Fibroblast of lung (primary cell): ENCODE measurements around the gene GPR152. TPM values are rescaled to one million over a fixed set of nuclear protein-coding genes. Genes with fewer than 3 reads are reported as not detected.
"Not testable (repeated sequence)": the region's sequence is repeated elsewhere in the genome, so short reads cannot be mapped to it uniquely, and the experiment has no call there.

ENCODE experiments used
- DNase-seq, 2 donors: peaks; one replicate each; pipeline versions ENCODE4 v3.0.0 to v3.0.0-alpha.2; 2010; ENCODE audit warnings: low read depth in 2 of 2
- H2AFZ ChIP-seq: 2 replicates; pipeline ENCODE4 v1.5.1; 2012; ENCODE audit warnings: low read length, control low read depth, inconsistent platforms
- H3K27ac ChIP-seq: 2 replicates; pipeline ENCODE4 v1.5.1; 2011; ENCODE audit warnings: low read length, control low read depth; ENCODE audit not compliant: insufficient read depth
- H3K27me3 ChIP-seq: 2 replicates; pipeline ENCODE4 v1.5.1; 2011; ENCODE audit warnings: mild to moderate bottlenecking, low read length; ENCODE audit not compliant: control insufficient read depth, insufficient read depth
- H3K36me3 ChIP-seq: 2 replicates; pipeline ENCODE4 v1.5.1; 2011; ENCODE audit warnings: low read length; ENCODE audit not compliant: control insufficient read depth, insufficient read depth
- H3K4me1 ChIP-seq: 2 replicates; pipeline ENCODE4 v1.5.1; 2011; ENCODE audit warnings: low read length; ENCODE audit not compliant: control insufficient read depth, insufficient read depth; ENCODE audit errors: extremely low read depth
- H3K4me2 ChIP-seq: 2 replicates; pipeline ENCODE4 v1.5.1; 2011; ENCODE audit warnings: low read length, control low read depth; ENCODE audit not compliant: insufficient read depth; ENCODE audit errors: extremely low read depth
- H3K4me3 ChIP-seq, 4 experiments: fragments of 200-600 bp in 1 of 4; sonication (generic) in 1 of 4; replicated peaks in 1 of 4; 2 replicates each; pipeline ENCODE4 v1.5.1; 2011 to 2016; ENCODE audit warnings: low read length in 4 of 4, low read depth in 3 of 4, mild to moderate bottlenecking in 3 of 4, control low read depth in 2 of 4, inconsistent platforms in 1 of 4, mixed read lengths in 1 of 4; ENCODE audit not compliant: insufficient read depth in 1 of 4; ENCODE audit errors: control extremely low read depth in 1 of 4
- H3K79me2 ChIP-seq: 2 replicates; pipeline ENCODE4 v1.5.1; 2012; ENCODE audit warnings: mild to moderate bottlenecking, low read length, inconsistent platforms; ENCODE audit not compliant: control insufficient read depth, insufficient read depth
- H3K9ac ChIP-seq: 2 replicates; pipeline ENCODE4 v1.5.1; 2011; ENCODE audit warnings: mild to moderate bottlenecking, low read length, control low read depth; ENCODE audit not compliant: insufficient read depth
- H3K9me3 ChIP-seq: 2 replicates; pipeline ENCODE4 v1.5.1; 2012; ENCODE audit warnings: low read depth, low read length; ENCODE audit not compliant: control insufficient read depth, insufficient read depth
- H4K20me1 ChIP-seq: 2 replicates; pipeline ENCODE4 v1.5.1; 2011; ENCODE audit warnings: low read length; ENCODE audit not compliant: control insufficient read depth, insufficient read depth; ENCODE audit errors: extremely low read depth
- EZH2 ChIP-seq: IDR thresholded peaks from 2 replicates; pipeline ENCODE4 v1.5.1; 2012; ENCODE audit warnings: low read length, control low read depth, mild to moderate bottlenecking; ENCODE audit errors: missing control alignments
- polyA plus RNA-seq, 2 donors: library from polyadenylated mRNA; depleted of rRNA in 1 of 2; stranded (reverse) in 1 of 2; unstranded in 1 of 2; fragments of >200 nt; gene quantifications; 2 replicates each; pipeline ENCODE4 v1.2.1, GENCODE V29; 2011 to 2012; ENCODE audit warnings: missing spikeins in 1 of 2
- total RNA-seq: library from RNA; depleted of rRNA; stranded (reverse); fragments of >200 nt; gene quantifications from 2 replicates; pipeline ENCODE4 v1.2.1, GENCODE V29; 2014
- TF ChIP-seq, protein P1 (sequence below), 2 donors: IDR thresholded peaks in 1 of 2; conservative IDR thresholded peaks in 1 of 2; 1 replicate in 1 of 2; 2 replicates in 1 of 2; pipeline ENCODE4 v1.5.1; 2011 to 2012; ENCODE audit warnings: low read length in 2 of 2, control low read depth in 1 of 2, inconsistent platforms in 1 of 2, low read depth in 1 of 2, mild to moderate bottlenecking in 1 of 2

Gene GPR152
- total and polyA plus RNA-seq, 2 donors (not counting 1 experiment from before 2014, with no cell fraction given) = not detected

DNA sequence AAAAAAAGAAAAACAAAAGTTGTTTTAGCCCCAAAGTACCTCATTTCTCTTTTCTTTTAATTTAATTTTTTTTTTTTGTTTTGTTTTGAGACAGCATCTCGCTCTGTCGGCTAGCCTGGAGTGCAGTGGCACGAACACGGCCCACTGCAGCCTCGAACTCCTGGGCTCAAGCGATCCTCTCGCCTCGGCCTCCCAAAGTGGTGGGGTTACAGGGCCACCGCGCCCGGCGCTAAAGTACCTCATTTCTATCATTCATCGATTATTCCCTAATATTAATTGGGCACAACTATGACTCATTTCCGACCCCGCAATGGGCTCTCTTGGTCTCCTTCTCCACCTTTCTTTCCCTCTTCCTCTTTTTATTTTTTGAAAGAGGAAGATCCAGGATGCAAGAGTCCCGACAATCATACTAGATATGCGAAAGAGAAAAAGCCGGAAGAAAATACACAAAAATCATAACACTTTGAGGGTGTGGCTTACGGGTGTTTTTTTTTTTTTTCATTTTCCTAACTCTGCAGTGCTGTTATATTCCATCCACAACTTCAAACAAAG lies 29.8 kb upstream of the GPR152 start:
- H3K4me2 ChIP-seq = peak overlapping the region; percentile 88
- H3K4me1 ChIP-seq = peaks cover 7% of the 10 kb centered on the region
- H3K9me3 ChIP-seq = no peaks in the 10 kb centered on the region
- H3K27me3 ChIP-seq = no peaks in the 10 kb centered on the region
- TF ChIP-seq, protein P1, sequence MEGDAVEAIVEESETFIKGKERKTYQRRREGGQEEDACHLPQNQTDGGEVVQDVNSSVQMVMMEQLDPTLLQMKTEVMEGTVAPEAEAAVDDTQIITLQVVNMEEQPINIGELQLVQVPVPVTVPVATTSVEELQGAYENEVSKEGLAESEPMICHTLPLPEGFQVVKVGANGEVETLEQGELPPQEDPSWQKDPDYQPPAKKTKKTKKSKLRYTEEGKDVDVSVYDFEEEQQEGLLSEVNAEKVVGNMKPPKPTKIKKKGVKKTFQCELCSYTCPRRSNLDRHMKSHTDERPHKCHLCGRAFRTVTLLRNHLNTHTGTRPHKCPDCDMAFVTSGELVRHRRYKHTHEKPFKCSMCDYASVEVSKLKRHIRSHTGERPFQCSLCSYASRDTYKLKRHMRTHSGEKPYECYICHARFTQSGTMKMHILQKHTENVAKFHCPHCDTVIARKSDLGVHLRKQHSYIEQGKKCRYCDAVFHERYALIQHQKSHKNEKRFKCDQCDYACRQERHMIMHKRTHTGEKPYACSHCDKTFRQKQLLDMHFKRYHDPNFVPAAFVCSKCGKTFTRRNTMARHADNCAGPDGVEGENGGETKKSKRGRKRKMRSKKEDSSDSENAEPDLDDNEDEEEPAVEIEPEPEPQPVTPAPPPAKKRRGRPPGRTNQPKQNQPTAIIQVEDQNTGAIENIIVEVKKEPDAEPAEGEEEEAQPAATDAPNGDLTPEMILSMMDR (conservative IDR thresholded peaks at IDR 0.05 in 1 of 2, IDR thresholded peaks at IDR 0.05 in 1 of 2; ENCODE audit: low read depth in 1 of 2, low read length in 2 of 2) = no peak
- TF ChIP-seq EZH2 = no peak
- peak overlapping the region; percentile 85 for H2AFZ ChIP-seq
- no peaks in the 10 kb centered on the region for H4K20me1 ChIP-seq
- H3K4me3 ChIP-seq = peak overlapping the region; percentile 45 to 88 (median 72)
- H3K27ac ChIP-seq = peak overlapping the region; percentile 92
- peak overlapping the region; percentile 54 for H3K9ac ChIP-seq
- H3K36me3 ChIP-seq = peaks cover 2% of the 10 kb centered on the region
- no peak for DNase-seq
- no peaks in the 10 kb centered on the region for H3K79me2 ChIP-seq

DNA sequence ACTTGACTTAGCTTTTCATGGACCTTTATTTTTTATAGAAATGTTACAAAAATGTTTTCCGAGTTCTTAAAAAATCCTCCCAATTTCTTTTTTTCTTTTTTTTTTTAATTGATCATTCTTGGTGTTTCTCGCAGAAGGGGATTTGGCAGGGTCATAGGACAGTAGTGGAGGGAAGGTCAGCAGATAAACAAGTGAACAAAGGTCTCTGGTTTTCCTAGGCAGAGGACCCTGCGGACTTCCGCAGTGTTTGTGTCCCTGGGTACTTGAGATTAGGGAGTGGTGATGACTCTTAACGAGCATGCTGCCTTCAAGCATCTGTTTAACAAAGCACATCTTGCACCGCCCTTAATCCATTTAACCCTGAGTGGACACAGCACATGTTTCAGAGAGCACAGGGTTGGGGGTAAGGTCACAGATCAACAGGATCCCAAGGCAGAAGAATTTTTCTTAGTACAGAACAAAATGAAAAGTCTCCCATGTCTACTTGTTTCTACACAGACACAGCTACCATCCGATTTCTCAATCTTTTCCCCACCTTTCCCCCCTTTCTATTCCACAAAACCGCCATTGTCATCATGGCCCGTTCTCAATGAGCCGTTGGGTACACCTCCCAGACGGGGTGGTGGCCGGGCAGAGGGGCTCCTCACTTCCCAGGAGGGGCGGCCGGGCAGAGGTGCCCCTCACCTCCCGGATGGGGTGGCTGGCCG lies 25.0 kb upstream of the GPR152 start:
- not testable (repeated sequence) for H3K27ac ChIP-seq, H3K4me2 ChIP-seq, H3K4me1 ChIP-seq, H3K79me2 ChIP-seq, H3K4me3 ChIP-seq, H3K9me3 ChIP-seq, H3K27me3 ChIP-seq, H2AFZ ChIP-seq, H3K36me3 ChIP-seq, DNase-seq, H3K9ac ChIP-seq, H4K20me1 ChIP-seq

DNA sequence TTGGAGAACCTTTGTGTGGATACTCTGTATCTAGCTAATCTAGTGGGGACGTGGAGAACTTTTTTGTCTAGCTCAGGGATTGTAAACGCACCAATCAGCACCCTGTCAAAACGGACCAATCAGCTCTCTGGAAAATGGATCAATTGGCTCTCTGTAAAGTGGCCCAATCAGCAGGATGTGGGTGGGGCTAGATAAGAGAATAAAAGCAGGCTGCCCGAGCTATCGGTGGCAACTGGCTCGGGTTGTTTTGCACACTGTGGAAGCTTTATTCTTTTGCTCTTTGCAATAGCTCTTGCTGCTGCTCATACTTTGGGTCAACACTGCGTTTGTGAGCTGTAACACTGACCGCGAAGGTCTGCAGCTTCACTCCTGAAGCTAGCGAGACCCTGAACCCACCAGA lies 24.2 kb upstream of the GPR152 start:
- DNase-seq, H3K36me3 ChIP-seq, H3K27ac ChIP-seq, H3K4me1 ChIP-seq, H2AFZ ChIP-seq, H3K4me2 ChIP-seq, H3K4me3 ChIP-seq, H3K79me2 ChIP-seq, H3K9me3 ChIP-seq, H4K20me1 ChIP-seq, H3K27me3 ChIP-seq, H3K9ac ChIP-seq: not testable (repeated sequence)

DNA sequence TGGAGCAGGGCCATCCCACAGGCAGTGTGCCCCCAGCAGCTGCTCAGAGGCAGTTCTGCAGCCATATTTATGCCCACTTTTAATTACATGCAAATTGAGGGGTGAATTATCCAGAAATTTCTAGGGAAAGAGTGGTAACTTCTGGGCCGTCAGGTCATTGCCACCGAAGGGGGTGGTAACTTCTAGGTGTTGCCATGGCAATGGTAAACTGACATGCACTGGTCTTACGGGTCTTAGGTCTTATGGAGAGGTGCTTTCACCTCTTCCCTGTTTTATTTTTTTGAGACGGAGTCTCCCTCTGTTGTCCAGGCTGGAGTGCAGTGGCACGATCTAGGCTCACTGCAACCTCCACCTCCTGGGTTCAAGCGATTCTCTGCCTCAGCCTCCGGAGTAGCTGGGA lies 20.4 kb upstream of the GPR152 start:
- peaks cover 5% of the 10 kb centered on the region for H3K4me1 ChIP-seq
- no peak overlapping the region for H3K9ac ChIP-seq
- H3K9me3 ChIP-seq = no peaks in the 10 kb centered on the region
- H3K36me3 ChIP-seq = no peaks in the 10 kb centered on the region
- TF ChIP-seq EZH2 = no peak
- TF ChIP-seq, protein P1 (conservative IDR thresholded peaks at IDR 0.05 in 1 of 2, IDR thresholded peaks at IDR 0.05 in 1 of 2; ENCODE audit: low read depth in 1 of 2, low read length in 2 of 2) = no peak
- H3K27me3 ChIP-seq = no peaks in the 10 kb centered on the region
- no peak overlapping the region for H3K4me2 ChIP-seq
- no peak overlapping the region for H3K27ac ChIP-seq
- no peaks in the 10 kb centered on the region for H4K20me1 ChIP-seq
- H2AFZ ChIP-seq = no peak overlapping the region
- H3K79me2 ChIP-seq = no peaks in the 10 kb centered on the region
- DNase-seq = no peak
- no peak overlapping the region for H3K4me3 ChIP-seq
